Ovary (tissue), 9 donors: Measurements from ENCODE around the gene GAK. TPM values are rescaled to one million over a fixed set of nuclear protein-coding genes. Genes with fewer than 3 reads are reported as not detected.

Experiments
- DNase-seq, 5 donors: peaks; one replicate each; pipeline ENCODE4 v3.0.0-alpha.2; 2019 to 2020
- H3K27ac ChIP-seq, 2 donors: fragments of 200-600 bp; one replicate each; pipeline versions ENCODE4 v1.5.1 to v1.8.0; 2019 to 2022
- H3K27me3 ChIP-seq: fragments of 200-600 bp; one replicate; pipeline ENCODE4 v1.8.0; 2022
- H3K36me3 ChIP-seq: fragments of 200-600 bp; sonication (generic); one replicate; pipeline ENCODE4 v1.5.1; 2019
- H3K4me1 ChIP-seq: one replicate; pipeline ENCODE4 v1.8.1; 2013; ENCODE audit warnings: mild to moderate bottlenecking, moderate library complexity; ENCODE audit not compliant: insufficient read depth
- H3K4me3 ChIP-seq: fragments of 200-600 bp; sonication (generic); one replicate; pipeline ENCODE4 v1.5.1; 2017
- H3K9me3 ChIP-seq, 2 donors: fragments of 200-600 bp in 1 of 2; sonication (generic) in 1 of 2; one replicate each; pipeline versions ENCODE4 v1.5.1 to v1.8.1; 2013 to 2019; ENCODE audit warnings: mild to moderate bottlenecking in 1 of 2, moderate library complexity in 1 of 2
- EP300 ChIP-seq: sonication (generic); formaldehyde crosslinking; IDR thresholded peaks from one replicate; pipeline ENCODE4 v1.6.1; 2017; ENCODE audit warnings: antibody characterized with exemption
- POLR2A ChIP-seq: fragments of 450-650 bp; IDR thresholded peaks from one replicate; pipeline ENCODE4 v1.6.1; 2017; ENCODE audit warnings: antibody characterized with exemption, mild to moderate bottlenecking, moderate library complexity
- WGBS, 3 donors: extraction: QIAGEN DNeasy Blood & Tissue Kit in 1 of 3; methylation state at CpG; one replicate each; pipeline versions ENCODE4 v1.1.5 to v1.1.7; 2013 to 2017; 5-methylcytosine and 5-hydroxymethylcytosine counted together
- intact Hi-C, 4 donors: fragments of 100-400 bp; cut with DNase I; formaldehyde crosslinking; loops; one replicate each; pipeline versions ENCODE4 v1.11.0 to v1.15.1; 2022 to 2023
- polyA plus RNA-seq, 2 donors: library from polyadenylated mRNA; stranded (reverse); fragments of 200-250 nt in 1 of 2; fragments of 350-450 nt in 1 of 2; fragmentation: Illumina TruSeq in 1 of 2; extraction: RNeasy Lipid Tissue Mini Kit (QIAGEN cat#74804) in 1 of 2; gene quantifications; one replicate each; pipeline ENCODE4 v1.2.3, GENCODE V29; 2013 to 2014
- total RNA-seq, 7 donors: library from RNA; depleted of rRNA in 2 of 7; stranded (reverse); fragments of >200 nt in 2 of 7; fragmentation: NEBNext Ultra II Directional in 3 of 7; extraction: Animal tissue kit (Norgen Biotek cat#: 25700) in 3 of 7; gene quantifications; one replicate each; pipeline versions ENCODE4 v1.1.0 to v1.2.4, GENCODE V29; 2016 to 2023
- TF ChIP-seq, protein P1 (sequence below), 3 donors: fragments of 450-650 bp in 2 of 3; fragments of 200-600 bp in 1 of 3; IDR thresholded peaks; one replicate each; pipeline versions ENCODE4 v1.5.1 to v1.8.0; 2016 to 2022; ENCODE audit warnings: antibody characterized with exemption in 3 of 3, mild to moderate bottlenecking in 1 of 3
- donor health status: DM: no; HTN: no; CAD: no; lungs with moderate emphysema.
- donor health status: DM: no; HTN: no; CAD: no.
- donor health status: Bipolar disorder and iron deficiency.
- donor health status: DM: yes; HTN: yes; CAD: no.
- donor health status: DM: no; HTN: no; CAD: no.
- donor health status: DM: yes; HTN: yes; CAD: no.

GAK gene
- total and polyA plus RNA-seq, 9 donors: 30.7 to 95.4 (median 70.4) TPM

DNA sequence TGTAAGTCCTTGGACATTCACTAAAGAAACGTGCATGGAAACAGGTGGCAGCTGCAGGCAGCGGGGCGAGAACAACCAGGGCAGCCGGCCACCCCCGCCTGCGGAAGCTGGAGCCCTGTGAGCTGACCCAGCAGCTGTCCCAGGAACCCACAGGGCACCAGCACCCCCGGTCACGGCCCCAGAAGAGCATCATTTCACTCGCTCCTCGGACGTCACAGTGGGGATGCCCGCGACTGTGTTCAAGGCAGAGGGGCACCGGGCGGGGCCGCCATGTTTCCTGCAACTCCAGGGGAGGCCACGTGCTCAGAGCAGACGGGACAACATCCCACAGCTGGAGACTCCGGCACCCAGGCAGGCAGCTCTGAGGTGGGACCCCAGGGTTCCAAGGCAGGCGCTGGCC, 61.2 kb downstream of the GAK start:
- Histone ChIP-seq H3K9me3 (no peaks in the 10 kb centered on the region), H3K4me1 (no peaks in the 10 kb centered on the region), H3K36me3 (no peaks in the 10 kb centered on the region), H3K4me3 (no peak overlapping the region), H3K27ac (no peak overlapping the region), H3K27me3 (no peaks in the 10 kb centered on the region)
- 87 to 93% (median 91%) methylated on average over 20 of the region's 20 CpGs for WGBS, 3 donors
- DNase-seq: no peak
- intact Hi-C loops: no loop called here
- TF ChIP-seq POLR2A: no peak

- Histone ChIP-seq H3K9me3 (no peaks in the 10 kb centered on the region), H3K4me1 (no peaks in the 10 kb centered on the region), H3K4me3 (no peak overlapping the region), H3K27me3 (no peaks in the 10 kb centered on the region), H3K27ac (no peak overlapping the region), H3K36me3 (no peaks in the 10 kb centered on the region)
- whole genome bisulfite sequencing, 3 donors: 95 to 98% (median 96%) methylated on average over 15 of the region's 15 CpGs
- TF ChIP-seq EP300: no peak
- TF ChIP-seq, protein P1, sequence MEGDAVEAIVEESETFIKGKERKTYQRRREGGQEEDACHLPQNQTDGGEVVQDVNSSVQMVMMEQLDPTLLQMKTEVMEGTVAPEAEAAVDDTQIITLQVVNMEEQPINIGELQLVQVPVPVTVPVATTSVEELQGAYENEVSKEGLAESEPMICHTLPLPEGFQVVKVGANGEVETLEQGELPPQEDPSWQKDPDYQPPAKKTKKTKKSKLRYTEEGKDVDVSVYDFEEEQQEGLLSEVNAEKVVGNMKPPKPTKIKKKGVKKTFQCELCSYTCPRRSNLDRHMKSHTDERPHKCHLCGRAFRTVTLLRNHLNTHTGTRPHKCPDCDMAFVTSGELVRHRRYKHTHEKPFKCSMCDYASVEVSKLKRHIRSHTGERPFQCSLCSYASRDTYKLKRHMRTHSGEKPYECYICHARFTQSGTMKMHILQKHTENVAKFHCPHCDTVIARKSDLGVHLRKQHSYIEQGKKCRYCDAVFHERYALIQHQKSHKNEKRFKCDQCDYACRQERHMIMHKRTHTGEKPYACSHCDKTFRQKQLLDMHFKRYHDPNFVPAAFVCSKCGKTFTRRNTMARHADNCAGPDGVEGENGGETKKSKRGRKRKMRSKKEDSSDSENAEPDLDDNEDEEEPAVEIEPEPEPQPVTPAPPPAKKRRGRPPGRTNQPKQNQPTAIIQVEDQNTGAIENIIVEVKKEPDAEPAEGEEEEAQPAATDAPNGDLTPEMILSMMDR (IDR thresholded peaks at IDR 0.05): no peak
- no peak for TF ChIP-seq POLR2A
- DNase-seq: no peak
- intact Hi-C loops: no loop called here
Measured at GRCh38 chr4:869776-870175, 62.3 kb downstream of the GAK start.

- intact Hi-C loops: no loop called here
- Histone ChIP-seq H3K4me3 (no peak overlapping the region), H3K9me3 (no peaks in the 10 kb centered on the region), H3K4me1 (no peaks in the 10 kb centered on the region), H3K36me3 (no peaks in the 10 kb centered on the region), H3K27me3 (no peaks in the 10 kb centered on the region), H3K27ac (no peak overlapping the region)
- 94% methylated on average over 14 to 21 of the region's 21 CpGs for WGBS, 3 donors
- TF ChIP-seq, protein P1 (IDR thresholded peaks at IDR 0.05): no peak
- TF ChIP-seq POLR2A (no peak), EP300 (no peak)
- DNase-seq: no peak
Measured at GRCh38 chr4:868421-868820, 63.7 kb downstream of the GAK start.

DNA sequence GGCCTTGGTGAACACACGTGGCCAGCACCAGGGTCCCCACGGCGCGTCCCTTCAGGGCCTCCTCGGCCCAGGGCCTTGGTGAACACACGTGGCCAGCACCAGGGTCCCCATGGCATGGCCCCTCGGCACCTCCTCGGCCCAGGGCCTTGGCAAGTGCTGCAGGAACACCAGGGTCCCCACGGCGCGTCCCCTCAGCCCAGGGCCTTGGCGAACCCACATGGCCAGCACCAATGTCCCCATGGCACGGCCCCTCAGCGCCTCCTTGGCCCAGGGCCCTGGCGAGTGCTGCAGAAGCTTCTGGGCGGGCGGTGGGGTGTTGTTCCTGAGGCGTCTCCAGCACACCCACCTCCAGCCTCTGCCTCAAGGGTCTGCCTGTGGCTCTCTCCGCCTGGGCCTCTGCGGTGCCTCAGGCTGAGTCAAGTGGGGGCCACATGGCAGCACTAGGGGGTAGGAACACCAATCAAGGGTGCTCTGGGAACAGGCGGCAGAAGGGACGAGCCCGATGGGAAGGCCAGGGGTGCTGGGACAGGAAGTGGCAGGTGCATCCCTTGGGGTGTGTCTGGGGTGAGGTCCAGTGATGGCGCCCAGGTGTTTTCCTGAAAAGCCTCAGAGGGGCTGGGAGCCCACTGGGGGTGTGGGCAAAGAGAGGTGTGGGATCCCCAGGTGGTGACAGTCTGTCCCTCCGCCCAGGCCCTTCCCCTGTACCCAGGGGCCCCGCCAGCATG, 64.4 kb downstream of the GAK start:
- Histone ChIP-seq H3K4me1 (no peaks in the 10 kb centered on the region), H3K4me3 (no peak overlapping the region), H3K27ac (no peak overlapping the region), H3K27me3 (no peaks in the 10 kb centered on the region), H3K36me3 (no peaks in the 10 kb centered on the region), H3K9me3 (no peaks in the 10 kb centered on the region)
- 90 to 91% (median 91%) methylated on average over 23 to 26 of the region's 26 CpGs for WGBS, 3 donors
- intact Hi-C loops: no loop called here
- TF ChIP-seq POLR2A (no peak), EP300 (no peak)
- TF ChIP-seq, protein P1 (IDR thresholded peaks at IDR 0.05): no peak
- DNase-seq: no peak

DNA sequence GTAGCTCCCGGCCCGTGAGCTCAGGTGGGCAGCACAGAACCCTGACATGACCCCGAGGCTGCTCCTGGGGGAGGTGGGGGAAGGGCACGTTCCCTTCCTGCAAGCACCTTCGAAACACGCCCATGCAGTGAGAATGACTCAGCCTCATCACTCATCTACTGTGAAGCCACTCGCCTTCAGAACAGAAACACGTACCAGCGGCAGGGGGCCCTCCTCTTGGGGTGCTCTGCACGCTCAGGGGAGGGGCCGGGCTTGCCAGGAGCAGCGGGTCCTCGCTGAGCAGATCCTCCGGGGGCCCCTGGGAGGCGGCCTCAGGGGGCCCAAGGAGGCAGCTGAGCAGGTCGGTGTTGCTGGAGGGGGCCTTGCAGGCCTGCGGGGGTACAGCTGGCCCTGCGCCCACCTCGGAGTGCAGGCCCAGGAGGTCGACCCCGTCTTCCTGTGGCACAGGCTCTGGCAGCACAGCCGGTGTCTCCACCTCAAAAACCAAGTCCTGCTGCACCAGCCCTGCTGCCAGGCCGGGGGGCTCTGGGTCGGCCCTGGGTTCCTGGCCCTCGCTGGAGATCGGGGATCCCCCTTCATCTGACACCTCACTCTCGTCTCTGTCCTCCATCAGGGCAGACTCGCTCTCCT, 65.2 kb downstream of the GAK start:
- DNase-seq: no peak
- H3K27ac ChIP-seq: no peak overlapping the region
- H3K27me3 ChIP-seq: no peaks in the 10 kb centered on the region
- H3K4me1 ChIP-seq: no peaks in the 10 kb centered on the region
- H3K36me3 ChIP-seq: no peaks in the 10 kb centered on the region
- TF ChIP-seq EP300: no peak
- TF ChIP-seq, protein P1 (IDR thresholded peaks at IDR 0.05): no peak
- no peak for TF ChIP-seq POLR2A
- H3K4me3 ChIP-seq: no peak overlapping the region
- WGBS, 3 donors: 84 to 86% (median 85%) methylated on average over 28 of the region's 28 CpGs
- no peaks in the 10 kb centered on the region for H3K9me3 ChIP-seq
- intact Hi-C loops: no loop called here
